ENCODE measurements around the gene B3GAT2.
A peak's percentile ranks its signal among the peaks of the same experiment; 100 is the strongest.

The B3GAT2 gene

GRCh38 chr6:70839286-70840266 is 117.3 kb downstream of the B3GAT2 start:
- DNase-seq: peak; percentile 3

GRCh38 chr6:70838907-70839285 is 118.0 kb downstream of the B3GAT2 start:
- no peak for DNase-seq

GRCh38 chr6:70834520-70834919 is 122.3 kb downstream of the B3GAT2 start:
- DNase-seq: no peak

- no peak for DNase-seq
Observed at GRCh38 chr6:70831427-70831826, 125.4 kb downstream of the B3GAT2 start.

GRCh38 chr6:70823651-70824050 is 133.2 kb downstream of the B3GAT2 start:
- DNase-seq: no peak

GRCh38 chr6:70821751-70822150 is 135.1 kb downstream of the B3GAT2 start:
- DNase-seq: no peak

- DNase-seq: no peak
Observed at GRCh38 chr6:70820778-70821177, 136.1 kb downstream of the B3GAT2 start.

GRCh38 chr6:70819646-70820045 is 137.2 kb downstream of the B3GAT2 start:
- DNase-seq: no peak

- no peak for DNase-seq
Observed at GRCh38 chr6:70813885-70814284, 143.0 kb downstream of the B3GAT2 start.

GRCh38 chr6:70811788-70812187 is 145.1 kb downstream of the B3GAT2 start:
- DNase-seq: no peak

All from activated CD4-positive, alpha-beta T cell treated with anti-CD3 and anti-CD28 coated beads, Interleukin-2, Interleukin-6, amounts not matched to agents 100 ng/mL and 50 ng/mL, durations not matched to agents 16 hours and 8 hours (primary cell).